T-helper 1 cell (primary cell): ENCODE measurements around the gene ANKS6.

Experiments
- DNase-seq, 5 donors: peaks; one replicate each; pipeline ENCODE4 v3.0.0-alpha.2; 2012 to 2020

ANKS6 gene

DNA sequence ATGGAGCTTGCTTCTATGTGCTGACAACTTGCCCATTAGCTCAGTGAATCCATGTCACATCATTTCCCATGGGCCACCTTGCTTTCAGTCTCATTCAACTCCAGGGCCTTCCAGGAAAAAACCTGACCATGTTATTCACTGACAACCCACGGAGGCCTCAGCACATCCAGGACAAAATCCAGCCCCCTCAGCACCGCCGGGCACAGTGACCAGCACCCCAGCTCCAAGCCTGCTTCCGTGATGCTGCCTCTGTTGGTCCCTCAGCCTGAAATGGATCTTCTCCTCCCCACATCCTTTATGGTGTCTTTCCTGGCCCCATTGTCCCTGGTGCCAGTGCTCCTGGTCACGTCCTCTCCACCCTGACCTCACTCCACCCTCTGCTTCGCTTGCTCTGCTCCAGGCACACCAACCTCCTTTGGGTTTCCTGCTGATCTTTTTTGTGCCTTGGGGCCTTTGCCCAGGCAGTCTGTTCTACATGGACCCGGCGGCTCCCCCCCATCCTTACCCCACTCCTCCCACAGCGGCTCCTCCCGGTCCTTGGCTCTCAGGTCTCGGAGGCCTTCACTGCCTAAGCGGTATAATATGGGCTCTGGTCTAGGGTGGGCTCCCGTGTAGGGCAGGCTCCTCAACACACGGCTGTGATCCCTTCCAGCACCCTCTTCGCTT, 25.0 kb downstream of the ANKS6 start:
- no peak for DNase-seq

DNA sequence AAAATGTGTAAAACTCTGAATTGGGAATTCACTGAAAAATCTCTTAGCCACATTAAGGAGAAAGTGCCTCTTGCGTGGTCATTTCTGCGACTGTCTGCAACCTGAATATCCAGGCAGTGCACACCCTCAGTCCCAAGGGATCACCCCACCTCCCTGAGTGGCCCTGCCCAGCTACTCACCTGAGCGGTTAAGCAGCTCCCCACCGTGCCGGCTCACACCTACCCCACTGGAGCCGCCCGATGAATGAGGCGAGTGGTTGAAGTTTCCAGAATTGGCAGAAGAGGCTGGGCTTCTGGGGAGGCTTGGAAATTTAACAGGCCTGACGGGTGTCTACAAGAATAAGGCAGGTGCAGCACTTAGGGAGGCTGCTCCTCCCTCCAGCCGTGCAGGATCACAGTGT, 25.6 kb downstream of the ANKS6 start:
- DNase-seq, result no peak

DNA sequence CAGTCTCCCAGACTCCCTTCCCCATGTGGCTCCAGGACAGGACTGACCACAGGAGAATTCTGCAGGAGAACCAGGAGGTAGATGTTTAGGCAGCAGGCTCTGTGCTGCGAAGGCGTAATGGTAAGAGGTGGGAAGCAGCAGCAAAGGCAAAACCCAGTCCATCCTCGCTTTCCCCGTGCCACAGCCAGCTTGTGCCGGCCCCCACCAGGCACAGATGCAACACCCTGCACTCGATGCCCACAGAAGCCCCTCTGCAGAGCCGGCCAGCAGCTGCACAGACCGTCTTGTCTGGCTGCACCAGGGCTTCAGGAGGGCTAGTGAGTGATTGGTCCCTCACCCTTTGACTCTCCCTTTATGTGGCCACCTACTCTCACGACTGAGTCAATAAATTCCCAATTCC, 28.0 kb downstream of the ANKS6 start:
- no peak for DNase-seq

DNA sequence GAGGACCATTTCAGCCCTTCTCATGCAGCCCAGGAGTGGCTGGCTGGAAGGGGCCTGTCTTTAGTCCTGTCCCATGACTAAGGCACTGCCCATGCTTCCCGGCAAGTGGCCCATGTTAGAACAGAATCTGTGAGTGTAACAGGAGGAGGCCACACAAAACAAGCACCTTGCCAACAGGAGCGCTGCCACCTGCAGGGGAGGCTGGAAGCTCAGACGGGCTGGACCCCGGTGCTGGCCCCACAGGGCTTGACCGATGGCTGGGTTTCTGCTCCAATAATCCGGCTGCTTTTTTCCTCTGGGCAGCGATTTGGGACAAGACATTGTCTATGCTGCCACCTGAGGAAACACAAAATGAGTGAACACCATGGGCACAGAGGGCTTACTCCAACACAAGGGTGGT, 28.4 kb downstream of the ANKS6 start:
- no peak for DNase-seq

DNA sequence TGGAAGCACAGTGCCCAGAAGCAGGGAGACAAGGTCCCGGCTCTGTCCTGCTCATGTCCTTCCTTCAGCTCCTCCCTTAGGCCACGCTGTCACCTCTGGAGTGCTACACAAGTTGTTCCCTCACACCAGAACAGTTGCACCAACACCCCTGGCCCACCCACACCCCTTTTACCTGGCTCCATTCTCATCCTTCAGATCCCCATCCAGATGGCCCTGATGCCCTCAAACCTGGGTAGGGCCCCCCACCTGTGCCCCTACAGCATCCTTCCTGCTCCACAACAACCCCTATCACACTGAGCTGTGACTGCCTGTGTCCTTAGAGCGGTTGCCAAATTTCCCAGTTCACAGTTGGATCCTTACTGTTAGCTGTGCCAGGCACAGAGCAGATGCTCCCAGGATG, 29.2 kb downstream of the ANKS6 start:
- DNase-seq, result no peak

DNA sequence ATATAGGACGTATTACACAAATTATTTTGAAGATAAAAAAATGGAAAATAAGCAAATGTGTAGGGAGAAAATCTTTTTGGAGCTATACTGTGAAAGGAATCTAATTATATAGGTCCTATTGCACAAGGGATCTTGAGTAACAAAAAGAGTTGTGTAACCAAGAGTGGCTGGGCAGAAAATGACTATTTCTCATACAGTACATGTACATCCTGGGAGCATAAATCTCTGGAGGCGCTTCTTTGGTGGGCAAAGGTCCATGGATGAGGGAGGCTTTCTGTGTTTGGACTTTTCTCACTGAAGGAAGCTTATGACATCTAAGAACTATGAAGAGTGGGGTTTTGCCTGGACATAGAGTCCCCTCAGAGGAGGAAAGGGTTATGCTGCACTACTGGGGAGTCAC, 29.8 kb downstream of the ANKS6 start:
- no peak for DNase-seq

DNA sequence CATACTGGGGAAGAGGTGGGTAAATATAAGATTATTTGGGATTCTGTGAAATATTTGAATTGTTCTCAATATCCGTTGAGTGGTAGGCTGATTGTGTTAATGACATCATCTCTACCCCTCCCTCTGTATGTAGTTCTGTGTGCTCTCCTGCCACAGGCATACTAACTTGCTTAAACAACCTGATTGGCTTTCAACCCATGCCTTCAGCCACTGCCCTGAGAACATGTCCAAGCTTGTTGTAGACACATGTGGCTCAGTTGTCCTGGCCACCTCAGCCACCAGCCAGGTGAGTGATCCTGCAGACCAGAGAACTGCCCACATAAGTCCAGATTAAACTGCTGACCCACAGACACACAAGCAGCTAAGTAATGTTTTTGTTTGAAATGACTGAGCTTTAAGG, 31.1 kb downstream of the ANKS6 start:
- DNase-seq, result no peak

DNA sequence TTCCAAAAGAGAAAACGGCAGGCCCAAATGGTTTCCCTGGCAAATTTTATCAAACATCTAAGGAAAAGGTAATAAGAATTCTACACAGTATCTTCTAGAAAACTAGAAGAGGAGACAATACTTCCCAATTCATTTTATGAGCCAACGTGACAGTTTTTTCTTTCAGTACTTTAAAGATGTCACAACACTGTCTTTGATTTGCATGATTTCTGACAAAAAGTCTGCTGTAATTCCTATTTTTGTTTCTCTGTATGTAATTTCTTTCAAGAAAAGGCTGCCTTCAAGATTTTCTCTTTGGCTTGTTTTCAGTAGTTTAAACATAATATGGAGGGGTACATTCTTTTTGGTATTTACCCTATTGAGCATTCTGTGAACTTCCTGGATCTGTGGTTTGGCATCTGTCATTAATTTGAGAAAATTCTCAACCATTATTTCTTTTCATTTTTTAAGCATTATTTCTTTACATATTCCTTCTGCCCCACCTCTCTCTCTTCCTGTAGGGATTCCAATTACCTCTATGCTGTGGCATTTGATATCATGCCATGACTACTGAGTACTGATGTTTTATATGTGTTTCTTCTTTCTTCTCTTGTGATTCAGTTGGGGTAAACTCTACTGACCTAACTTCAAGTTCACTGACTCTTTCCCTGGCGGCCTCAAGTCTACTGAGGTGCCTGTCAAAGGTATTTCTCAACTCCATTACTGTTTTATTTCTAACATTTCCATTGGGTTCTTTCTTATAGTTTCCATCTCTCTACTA, 32.2 kb downstream of the ANKS6 start:
- DNase-seq, result no peak

DNA sequence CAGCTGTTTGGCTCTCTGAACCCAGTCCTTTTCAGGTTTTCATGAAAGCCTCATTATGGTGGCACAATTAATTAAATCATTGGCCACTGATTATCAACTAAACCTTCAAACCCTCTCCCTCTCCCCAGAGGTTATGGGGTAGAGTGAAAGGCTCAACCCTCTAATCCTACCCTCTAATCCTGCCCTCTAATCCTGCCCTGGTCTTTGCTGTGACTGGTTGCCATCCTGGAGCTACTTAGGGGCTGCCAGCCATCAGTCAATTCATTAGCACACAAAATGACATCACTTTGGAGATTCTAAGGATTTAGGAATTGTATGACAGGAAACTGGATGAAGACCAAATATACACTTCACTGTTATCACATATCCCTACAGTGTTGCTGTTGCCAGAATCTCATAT, 36.1 kb downstream of the ANKS6 start:
- DNase-seq, result no peak

DNA sequence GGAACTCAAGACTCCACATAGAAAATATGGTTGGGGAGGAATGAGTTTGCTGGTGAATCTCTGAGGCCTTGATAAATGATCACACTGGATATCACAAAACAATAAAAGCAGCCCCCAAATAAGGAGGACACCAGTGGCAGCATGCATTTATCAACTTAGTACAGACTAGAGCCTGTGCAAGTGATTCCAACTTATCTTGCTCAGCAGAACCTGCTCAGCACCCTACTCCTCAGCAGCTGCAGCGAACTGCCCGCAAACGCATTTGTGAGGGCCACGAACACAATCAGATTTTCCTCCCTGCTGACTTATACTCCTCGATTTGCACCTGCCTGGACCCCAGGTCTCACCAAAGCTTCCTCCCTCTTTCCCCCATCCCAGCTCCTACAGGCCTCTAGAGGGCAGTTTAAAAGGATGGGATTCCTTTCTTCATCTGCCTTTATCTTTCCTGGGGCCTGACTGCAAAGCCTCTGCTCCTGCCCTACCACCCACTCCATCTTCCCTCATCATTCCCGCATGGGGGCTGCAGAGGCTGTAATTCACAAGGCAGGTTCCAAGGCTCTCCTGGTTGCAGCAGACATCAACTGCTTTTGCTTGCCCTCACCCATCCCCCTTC, 41.2 kb downstream of the ANKS6 start:
- DNase-seq, result no peak

DNA sequence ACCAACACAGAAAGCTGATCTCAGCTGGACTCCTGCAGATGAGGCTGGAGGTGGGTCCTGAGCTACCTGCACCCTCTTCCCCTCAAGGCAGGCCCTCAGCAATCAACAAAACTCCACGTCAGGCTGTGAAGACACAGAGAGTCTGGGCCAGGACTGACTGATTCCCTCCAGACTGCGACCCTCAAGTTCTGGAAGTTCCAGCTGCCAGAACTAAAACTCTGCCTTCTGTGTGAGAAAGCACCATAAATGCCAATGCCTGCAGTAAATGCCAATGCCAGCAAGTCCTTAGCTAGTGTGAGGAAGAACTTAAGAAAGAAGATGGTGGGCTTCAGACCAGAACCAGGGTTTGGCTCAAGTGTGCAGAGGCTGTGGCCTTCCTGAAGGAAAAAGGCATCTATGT, 45.1 kb downstream of the ANKS6 start:
- DNase-seq, result no peak

DNA sequence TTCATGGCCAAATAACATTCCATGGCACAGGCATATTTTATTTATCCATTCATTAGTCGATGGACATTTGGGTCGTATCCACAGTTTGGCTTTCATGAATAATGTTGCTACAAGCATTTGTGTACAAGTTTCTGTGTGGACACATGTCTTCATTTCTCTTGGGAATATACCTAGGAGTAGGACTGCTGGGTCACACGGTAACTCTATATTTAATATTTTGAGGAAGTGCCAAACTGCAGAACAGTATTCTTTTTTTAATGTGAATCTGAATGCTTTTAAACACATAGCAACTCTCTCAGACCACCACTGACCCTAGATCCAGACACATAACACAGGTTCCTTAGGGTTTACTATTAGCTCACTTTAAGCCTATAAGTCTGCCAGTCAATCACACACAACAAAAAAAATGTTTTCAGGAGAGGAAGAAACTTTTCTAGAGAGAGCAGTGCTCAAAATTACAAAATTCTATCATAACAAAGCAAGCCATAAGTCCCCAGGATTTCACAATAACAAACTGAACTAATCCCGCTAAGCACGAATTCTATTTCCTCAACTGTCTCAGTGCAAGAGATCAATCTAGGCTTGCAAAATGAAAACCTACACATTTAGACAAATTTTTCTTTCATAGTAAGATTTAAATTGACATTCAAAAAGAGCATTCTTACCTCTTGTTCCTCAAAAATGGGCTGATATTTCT, 45.8 kb downstream of the ANKS6 start:
- DNase-seq, result no peak

DNA sequence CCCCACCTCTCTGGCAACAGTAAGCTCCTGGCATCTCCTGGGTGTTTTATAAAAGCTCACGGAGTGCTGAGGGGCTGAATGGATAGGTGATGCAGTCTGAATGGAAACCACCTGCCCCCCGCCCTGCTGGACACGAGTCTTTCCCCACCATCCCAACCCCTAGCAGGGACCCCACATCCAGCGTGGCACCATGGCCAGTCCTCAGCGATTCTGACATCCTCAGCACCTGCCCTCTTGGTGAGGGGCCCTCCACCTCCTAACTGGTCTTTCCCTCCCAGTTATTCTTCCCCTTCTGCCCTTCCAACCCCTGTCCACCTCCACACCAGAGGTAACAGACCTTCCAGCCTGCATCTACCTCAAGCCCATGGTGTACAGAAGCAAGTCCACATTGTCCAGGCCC, 48.9 kb downstream of the ANKS6 start:
- DNase-seq, result no peak

DNA sequence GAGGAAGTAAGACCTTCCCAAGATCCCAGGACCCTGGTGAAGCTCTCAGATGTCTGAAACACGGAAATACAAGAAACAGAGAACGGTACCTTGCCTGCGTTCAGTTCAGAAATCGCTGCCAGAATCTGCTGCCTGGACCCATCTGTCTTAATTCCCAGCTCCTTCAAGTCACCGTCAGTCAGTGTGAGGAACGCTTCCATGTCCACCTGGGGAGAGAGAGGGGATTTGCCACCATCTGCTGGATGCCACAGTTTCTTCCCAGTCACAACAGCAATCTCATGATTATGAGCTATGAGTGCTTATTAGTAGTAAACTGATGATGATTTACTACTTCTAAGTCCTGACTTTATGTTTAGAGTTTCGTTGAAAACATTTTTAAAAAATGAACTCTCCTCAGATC, 50.9 kb downstream of the ANKS6 start:
- no peak for DNase-seq

DNA sequence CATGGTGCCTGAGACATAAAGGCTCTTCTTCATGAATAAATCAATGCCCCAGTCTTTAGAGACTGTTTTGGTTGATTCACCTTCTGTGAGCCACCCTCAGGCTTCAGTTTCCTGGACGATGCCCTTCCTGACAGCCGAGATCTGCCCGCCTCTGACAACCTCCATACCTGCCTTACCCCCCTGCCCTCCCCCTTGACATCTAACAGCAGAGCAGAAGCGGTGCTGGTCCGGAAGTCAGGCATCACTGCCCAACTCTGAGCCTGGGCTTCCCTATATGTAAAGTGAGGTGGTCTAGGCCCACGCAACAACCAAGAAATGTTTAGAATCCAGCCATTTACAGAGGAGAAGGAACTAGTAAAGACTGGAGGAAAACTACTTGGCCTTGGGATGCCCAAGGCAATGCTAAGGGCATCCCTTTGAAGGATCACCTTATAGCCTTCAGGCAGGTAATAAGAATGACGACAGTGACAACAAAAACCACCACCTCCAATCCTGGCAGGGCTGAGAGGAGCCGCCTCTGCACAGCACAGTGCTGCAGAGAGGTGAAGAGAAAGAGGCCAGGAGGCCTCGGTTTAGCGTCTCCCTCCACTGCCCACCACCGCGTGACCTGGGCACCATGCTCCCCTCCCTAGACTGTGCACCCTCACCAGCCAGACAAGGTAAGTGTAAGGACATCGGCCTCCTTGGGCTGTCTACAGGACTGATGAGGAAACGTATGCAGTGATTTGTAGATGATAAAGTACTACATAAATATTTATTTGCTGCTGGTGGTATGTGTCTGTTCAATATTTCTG, 52.3 kb downstream of the ANKS6 start:
- no peak for DNase-seq

DNA sequence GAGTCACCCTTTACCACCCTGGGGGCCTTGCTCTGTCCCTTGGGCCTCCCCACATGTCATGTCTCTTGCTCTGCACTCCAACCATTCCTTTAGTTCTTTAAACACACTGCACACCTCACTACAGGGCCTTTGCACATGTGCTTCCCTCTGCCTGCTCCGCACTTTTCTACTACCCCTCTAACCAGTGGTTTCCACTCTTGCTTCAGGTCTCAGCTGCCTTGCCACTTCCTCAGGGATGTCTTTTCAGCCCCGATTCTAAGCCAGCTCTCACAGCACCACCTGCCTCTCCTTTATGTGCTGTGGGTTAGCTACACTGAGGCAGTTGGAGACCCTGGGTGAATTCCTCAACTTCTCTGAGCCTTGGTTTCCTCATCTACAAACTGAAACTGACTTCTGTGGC, 53.0 kb downstream of the ANKS6 start:
- no peak for DNase-seq

DNA sequence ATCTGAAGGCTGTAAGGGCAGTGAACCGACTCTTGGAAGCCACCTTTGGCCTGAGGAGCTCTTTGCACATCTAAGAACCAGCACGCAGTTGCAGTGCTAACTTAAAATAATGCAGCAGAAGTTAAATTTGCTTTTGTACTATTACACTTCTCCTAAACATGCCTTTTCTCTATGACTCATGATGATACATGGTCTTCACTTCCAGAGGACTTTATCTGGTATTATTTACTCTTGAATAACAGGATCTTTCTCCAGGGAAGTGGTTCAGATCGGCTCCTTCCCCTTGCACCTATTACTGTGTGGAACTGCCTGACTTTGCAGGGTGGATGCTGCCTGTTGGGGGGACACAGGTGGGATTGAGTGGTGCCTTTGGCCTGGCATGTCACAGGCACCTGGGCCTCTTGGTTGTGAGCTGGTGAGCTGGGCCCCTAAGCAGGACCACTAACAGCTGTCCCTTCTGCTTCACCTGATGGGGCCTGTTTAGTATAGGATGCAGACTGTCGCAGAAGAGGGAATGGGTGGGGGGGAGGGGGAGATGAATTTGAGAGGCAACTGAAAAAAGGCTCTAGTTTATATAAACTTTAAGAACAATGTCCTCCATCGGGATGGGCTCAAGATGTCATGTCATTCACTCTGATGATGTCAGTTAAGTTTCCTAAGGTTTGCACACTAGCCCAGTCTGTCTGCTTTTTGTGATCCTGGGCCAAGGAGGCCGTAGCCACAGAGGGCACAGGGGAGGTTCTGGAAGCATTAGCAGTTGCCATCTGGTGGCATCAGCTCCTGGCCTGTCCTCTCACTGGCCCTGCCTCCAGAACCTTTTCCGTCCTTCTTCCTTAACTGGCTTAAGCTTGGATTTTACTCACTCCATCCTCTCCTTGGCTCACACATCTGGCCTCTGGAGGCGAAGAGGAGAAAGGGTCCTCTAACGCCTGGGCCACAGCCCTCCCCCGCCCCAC, 53.8 kb downstream of the ANKS6 start:
- no peak for DNase-seq

DNA sequence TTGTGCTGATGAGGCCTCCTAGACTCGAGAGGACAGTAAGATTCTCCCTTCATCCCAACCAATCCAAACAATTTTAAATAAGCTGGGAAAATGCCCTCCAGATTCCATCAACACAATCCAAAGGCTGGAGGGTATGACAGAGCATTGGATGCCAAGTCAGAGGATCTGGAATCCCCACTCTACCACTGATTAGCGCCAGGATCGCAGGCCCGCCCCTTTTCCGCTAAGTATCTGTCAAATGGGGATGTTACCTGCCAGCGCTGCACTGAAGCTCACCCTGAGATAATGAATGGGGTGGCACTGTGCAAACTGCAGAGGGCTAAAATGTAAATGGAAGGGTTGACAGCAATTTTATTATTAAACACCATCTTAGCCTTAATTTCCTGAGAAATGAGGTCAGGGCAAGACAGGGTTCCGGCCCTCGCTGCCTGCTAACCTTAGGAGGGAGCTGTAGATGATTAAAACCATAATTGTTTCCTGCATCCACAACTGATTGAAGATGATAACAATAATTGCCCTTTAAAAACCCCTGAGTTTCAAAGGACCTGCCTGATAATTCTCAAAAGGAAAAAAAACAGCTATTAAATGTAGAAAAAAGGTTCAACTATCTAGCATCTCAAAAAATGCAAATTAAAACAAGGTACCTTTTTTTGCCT, 56.0 kb downstream of the ANKS6 start:
- no peak for DNase-seq

DNA sequence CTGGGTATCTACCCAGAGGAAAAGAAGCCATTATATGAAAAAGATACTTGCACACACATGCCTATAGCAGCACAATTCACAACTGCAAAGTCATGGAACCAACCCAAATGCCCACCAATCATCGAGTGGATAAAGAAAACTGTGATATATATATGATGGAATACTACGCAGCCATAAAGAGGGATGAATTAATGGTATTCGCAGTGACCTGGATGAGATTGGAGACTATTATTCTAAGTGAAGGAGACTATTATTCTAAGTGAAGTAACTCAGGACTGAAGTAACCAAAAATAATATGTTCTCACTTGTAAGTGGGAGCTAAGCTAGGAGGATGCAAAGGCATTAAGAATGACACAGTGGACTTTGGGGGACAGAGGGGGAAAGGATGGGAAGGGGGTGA, 57.6 kb downstream of the ANKS6 start:
- no peak for DNase-seq

DNA sequence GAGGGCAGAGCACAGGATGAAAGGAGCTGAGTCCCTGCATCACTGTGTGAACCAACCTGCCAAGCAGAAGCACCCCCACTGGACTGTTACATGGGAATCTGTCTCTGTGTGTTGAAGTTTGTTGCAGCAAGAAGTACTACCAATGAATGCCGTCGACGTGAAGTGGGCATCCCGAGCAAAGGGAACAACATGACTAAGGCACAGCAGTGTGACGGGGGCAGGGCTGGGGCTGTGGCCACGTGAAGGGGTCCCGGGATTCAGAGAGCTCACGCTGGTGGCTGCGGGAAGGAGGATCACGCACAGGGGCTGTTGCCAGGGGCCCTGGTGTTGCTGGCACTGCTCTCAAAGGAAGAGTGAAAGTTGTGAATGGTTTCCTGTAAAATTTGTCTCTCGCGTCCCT, 60.1 kb downstream of the ANKS6 start:
- DNase-seq, result no peak

DNA sequence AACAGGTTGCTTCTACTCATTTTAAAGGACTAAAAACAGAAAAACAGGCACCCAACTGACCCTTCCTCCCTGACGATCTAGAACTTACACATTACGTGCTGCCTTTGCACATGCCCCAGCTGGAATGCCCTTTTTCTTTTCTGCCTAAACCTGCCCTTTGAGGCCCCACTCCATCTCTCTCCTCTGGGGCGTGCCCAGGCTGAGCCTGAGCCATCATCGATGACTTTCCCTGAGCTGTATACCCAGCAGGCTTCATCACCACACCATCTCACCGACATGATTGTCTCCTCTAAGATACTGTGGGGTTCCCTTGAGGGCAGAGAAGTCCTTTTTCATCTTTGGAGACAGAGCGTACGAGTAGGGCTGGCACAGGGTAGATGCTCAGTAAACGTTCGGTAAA, 63.6 kb downstream of the ANKS6 start:
- DNase-seq, result no peak
